ENCODE measurements around the gene ZFYVE1.
"Not testable (repeated sequence)": the region's sequence is repeated elsewhere in the genome, so short reads cannot be mapped to it uniquely, and the experiment has no call there.

Gene ZFYVE1

DNA sequence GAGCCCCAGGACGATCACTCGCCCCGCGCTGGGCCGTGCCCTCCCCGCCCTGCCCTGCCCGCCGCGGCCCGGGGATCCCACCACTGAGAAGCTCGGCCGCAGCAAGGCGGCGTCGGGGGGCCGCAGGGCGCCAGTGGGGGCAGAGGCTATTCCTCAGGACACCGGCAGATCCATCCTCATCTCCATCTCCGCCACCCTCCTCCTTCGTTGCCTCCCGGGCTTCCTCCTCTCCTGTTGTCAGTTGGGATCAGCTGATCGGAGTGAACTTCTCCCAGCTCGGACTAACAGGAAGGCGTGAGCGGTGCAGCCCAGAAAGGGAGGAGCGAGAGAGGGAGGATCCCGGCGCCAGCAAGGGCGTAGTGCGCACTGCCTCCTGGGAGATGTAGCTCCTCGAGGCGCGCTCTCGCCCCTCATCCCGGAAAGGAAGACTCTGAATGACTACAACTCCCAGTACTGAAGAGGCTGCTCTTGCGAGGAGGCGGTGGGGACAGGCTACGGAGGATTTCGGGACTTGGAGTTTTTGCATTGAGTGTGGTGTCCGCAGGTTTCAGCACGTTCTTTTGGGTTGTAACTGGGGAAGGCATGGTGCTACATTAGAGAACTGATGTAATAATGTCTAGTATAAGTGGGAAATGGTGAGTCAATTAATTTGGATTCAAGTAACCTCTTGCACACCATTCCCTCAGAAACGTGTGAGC, at the start of gene ZFYVE1:
Gene ZFYVE1, minus strand, starts transcription at position 262 of the 698 bp plus-strand sequence. CDS start 2,598 bp downstream, outside the sequence.
- DNase-seq (ENCODE audit: low read depth in 2 of 2): peak; percentile 80 to 92

DNA sequence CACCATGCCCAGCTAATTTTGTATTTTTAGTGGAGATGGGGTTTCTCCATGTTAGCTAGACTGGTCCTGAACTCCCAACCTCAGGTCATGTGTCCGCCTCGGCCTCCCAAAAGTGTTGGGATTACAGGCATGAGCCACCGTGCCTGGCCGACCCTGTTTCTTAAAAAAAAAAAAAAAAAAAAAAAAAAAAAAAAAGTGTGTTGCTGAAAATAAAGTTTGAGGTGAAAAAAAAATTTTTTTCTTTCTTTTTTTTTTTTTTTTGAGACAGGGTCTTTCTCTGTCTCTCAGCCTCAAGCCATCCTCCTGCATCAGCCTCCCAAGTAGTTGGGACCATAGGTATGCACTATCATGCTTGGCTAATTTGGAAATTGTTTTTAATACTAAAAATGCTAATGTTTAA, 42.7 kb upstream of the ZFYVE1 start:
- DNase-seq (ENCODE audit: low read depth in 2 of 2): no peak

DNA sequence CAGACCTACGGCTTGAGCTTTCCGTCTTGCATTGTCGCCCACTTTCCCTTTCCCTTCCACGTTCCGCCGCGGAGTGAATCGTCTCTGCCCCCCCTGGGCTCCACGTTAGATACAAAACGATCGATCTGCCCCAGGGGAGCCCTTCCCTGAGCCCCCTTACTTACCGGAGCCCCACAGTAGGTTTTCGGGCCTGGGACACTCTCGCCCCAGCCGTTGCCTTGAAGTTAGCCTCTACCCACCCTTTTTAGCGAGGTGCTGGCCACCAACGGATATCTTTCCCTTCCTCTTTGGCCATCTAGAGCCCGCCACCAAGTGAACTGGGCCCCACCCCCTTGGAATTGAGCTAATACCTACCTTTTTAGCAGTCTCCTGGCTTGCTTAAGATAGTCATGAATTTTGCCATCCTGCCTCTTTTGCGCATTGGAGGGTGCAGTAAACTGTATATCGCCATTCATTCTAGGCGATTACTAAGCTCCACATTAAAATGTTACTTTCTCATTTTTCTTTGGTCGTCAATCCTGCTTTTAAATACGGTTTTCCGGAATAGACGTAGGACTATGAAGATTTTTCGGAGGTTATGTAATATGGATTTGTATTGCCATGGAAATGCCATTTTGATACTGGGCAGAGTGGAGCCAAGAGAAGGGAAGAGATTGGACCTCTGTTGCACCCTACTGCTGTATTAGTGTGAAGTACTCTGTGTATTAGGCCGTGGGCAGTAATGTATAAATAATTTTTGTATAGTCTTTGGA, 32.2 kb upstream of the ZFYVE1 start:
- no peak for DNase-seq (ENCODE audit: low read depth in 2 of 2)

DNA sequence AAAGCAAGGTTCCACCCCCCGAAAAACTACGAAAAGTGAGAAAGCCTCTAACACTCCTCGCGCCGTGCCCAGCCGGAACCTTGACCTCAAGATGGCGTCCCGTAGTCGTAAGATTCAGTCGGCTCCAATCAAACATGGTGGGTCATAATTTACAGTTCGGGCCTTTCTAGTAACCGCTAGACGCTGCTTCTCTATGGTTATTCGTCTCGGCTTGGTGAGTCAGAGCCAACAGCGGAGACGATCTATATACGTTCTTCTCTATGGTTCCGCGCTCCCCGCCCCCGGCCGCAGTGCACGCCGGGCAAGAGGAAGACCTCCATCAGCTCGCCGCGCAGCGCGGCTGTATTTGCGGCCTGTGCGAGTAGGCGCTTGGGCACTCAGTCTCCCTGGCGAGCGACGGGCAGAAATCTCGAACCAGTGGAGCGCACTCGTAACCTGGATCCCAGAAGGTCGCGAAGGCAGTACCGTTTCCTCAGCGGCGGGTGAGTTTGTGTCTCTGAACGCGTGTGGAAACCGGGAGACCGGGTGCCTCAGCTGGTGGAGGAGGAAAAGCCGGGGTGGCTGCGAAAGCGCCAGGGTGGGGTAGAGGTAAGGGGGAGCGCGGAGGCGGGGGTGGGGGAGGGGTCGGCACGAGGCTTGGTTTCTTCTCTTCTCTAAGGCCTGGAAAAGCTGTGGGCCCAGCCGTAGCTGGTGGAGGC, 31.5 kb upstream of the ZFYVE1 start, which contains the start of gene RBM25:
Gene RBM25, plus strand, starts transcription at position 311 of the 698 bp plus-strand sequence. CDS start 13,108 bp downstream, outside the sequence.
- peak; percentile 89 to 93 for DNase-seq (ENCODE audit: low read depth in 2 of 2)

DNA sequence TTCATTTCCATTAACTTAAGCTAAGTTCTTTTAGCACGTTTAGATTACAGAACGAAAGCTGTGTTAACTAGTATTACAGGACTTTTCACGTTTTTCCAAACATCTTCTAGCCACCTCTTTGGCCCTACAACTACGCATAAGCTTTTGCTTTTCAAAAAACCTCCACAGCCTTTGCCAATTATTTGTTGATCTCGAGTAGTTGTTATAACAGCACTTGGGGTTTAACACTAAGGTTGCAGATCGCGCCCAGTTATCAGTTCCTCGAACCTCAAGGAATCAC, 31.0 kb upstream of the ZFYVE1 start:
- no peak for DNase-seq (ENCODE audit: low read depth in 2 of 2)

- DNase-seq (ENCODE audit: low read depth in 2 of 2): no peak
These were observed 28.3 kb upstream of the ZFYVE1 start for GRCh38 chr14:73055251-73055650.

DNA sequence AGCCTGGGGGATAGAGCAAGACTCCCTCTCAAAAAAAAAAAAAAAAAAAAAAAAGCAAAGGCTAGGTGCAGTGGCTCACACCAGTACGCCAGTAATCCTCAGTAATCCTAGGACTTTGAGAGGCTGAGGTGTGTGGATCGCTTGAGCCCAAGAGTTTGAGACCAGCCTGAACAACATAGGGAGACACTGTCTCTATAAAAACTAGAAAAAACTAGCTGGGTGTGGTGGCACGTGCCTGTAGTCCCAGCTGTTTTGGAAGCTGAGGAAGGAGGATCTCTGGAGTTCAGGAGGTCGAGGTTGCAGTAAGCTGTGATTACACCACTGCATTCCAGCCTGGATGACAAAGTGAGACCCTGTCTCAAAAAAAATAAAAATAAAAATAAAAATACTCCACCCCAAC, 22.5 kb upstream of the ZFYVE1 start:
- no peak for DNase-seq (ENCODE audit: low read depth in 2 of 2)

DNA sequence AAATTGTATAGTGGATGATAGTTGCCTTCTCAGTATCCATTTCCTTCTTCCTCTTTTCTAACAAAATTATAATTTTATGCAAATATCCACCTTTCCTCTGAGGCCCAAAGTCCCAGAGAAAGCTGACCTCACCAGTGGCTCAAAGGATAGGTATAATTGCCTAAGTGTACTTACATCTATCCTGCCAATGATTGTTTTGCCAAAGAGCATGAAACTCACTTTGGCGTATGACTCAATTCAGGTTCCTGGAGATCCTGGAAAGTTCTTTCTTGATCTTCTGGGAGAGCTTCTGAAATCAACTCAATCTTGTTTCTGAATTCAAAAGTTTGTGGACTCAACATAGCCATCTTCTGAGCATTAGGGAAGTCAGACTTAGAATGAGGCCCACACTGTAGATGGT, 20.9 kb upstream of the ZFYVE1 start:
- DNase-seq (ENCODE audit: low read depth in 2 of 2): no peak

GRCh38 chr14:73036706-73037450, 10.0 kb upstream of the ZFYVE1 start:
- not testable (repeated sequence) for DNase-seq (ENCODE audit: low read depth in 2 of 2)

DNA sequence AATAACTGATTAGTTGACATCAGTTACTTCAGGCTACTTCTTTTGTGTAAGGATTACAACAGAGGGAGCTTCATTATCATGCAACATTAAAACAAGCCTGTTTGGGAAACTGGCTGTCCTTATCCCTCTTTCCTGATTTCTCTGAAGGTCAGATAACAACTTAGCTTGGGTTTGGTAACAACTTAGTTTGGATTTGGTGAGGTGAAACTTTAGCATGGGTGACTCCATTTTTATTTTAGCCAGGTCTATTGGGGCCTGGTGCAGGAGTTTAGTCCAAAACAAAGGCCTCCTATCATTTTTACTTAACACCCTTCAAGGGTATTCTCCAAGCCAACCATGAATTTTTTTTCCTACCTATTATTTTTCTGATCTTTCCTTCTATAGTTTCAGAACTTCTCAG, 1.1 kb upstream of the ZFYVE1 start:
- DNase-seq (ENCODE audit: low read depth in 2 of 2): no peak

DNA sequence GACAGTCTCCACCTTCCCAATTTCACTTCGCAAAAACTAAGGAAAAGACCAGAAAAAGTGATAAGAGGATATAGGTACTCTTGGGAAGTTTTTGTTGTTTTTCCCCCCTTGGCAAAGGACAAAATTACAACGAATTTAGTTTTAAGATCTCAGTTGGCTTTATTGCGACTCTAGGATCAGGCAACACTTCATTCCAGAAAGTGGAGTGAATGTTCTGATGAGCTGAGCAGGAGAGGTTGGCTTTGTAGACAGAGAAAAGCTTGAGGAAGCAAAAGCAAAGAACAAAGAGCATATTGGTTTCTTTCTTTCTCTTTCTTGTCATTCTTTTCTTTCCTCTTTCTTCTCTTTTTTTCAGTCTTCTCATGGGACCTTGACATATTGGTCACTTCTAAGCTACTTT, 640 bp upstream of the ZFYVE1 start:
- no peak for DNase-seq (ENCODE audit: low read depth in 2 of 2)

- no peak for DNase-seq (ENCODE audit: low read depth in 2 of 2)
These were observed 562 bp downstream of the ZFYVE1 start for GRCh38 chr14:73026243-73026844.

DNA sequence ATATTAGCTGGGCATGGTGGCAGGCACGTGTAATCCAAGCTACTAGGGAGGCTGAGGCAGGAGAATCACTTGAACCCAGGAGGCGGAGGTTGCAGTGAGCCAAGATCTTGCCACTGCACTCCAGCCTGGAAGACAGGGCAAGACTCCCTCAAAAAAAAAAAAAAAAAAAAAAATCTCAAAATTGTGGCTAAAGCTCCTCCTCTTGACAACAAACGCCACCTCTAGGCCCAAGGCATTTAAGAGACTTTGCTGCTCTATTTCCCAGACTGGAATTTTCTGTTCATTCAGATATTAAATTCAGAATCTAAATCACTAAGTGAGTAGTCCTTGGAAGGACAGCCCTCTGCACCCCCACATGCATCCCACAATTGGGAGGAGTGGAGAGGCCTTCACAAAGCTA, 1.4 kb downstream of the ZFYVE1 start:
- DNase-seq (ENCODE audit: low read depth in 2 of 2): no peak

GRCh38 chr14:73022051-73022450, 4.9 kb downstream of the ZFYVE1 start:
- DNase-seq (ENCODE audit: low read depth in 2 of 2): no peak

DNA sequence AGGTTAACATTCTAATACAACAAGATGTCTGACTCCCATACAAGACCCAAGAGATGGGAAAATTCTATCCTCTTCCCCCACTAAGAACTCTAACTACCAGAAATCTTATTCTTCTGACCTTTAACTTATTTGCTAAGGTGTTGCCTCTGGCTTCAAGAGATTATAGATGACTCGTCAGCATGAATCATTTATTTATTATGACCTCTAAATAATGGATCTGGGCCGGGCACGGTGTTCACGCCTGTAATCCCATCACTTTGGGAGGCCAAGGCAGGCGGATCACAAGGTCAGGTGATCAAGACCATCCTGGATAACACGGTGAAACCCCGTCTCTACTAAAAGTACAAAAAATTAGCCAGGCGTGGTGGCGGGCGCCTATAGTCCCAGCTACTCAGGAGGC, 10.9 kb downstream of the ZFYVE1 start:
- not testable (repeated sequence) for DNase-seq (ENCODE audit: low read depth in 2 of 2)

DNA sequence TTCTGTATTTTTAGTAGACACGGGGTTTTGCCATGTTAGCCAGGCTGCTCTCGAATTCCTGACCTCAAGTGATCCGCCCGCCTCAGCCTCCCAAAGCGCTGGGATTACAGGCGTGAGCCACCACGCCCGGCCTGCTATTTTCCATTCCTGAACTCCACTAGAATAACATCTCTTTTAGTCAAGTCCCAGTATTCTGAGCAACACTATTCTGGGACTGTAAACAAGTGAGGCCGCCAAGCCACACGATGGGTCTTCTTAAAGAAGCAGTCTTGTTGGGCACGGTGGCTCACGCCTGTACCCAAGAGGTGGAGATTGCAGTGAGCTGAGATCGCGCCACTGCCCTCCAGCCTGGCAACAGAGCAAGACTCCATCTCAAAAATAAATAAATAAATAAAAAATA, 11.4 kb downstream of the ZFYVE1 start:
- DNase-seq (ENCODE audit: low read depth in 2 of 2): not testable (repeated sequence)

GRCh38 chr14:73014105-73014504, 12.8 kb downstream of the ZFYVE1 start:
- no peak for DNase-seq (ENCODE audit: low read depth in 2 of 2)

DNA sequence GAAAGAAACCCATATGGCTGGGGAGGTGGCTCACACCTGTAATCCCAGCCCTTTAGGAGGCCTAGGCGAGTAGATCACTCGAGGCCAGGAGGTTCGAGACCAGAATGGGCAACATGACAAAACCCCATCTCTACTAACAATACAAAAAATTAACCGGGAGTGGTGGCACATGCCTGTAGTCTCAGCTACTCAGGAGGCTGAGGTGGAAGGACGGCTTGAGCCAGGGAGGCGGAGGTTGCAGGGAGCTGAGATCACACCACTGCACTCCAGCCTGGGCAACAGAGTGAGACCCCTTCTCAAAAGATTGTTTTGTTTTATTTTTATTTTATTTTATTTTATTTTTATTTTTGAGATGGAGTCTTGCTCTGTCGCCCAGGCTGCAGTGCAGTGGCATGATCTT, 15.7 kb downstream of the ZFYVE1 start:
- DNase-seq (ENCODE audit: low read depth in 2 of 2): not testable (repeated sequence)

DNA sequence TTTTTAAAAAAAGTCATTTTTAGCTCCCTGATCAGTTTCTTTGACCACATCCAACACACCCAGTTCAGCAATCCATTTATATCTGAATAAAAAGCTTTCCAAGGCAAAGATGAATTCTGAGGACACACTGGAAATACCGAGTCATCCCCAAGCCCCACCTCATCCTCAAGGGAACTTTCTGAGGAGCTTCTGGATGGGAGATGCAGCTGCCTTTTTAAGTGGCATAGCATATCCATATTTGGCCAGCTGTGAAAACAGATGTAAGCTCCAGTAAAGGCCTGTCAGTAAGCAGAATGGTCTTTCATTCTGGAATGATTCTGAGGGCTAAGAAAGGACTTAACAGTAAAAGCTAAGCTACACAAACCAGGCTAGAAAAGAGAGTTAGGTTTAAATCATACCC, 18.4 kb downstream of the ZFYVE1 start:
- no peak for DNase-seq (ENCODE audit: low read depth in 2 of 2)

DNA sequence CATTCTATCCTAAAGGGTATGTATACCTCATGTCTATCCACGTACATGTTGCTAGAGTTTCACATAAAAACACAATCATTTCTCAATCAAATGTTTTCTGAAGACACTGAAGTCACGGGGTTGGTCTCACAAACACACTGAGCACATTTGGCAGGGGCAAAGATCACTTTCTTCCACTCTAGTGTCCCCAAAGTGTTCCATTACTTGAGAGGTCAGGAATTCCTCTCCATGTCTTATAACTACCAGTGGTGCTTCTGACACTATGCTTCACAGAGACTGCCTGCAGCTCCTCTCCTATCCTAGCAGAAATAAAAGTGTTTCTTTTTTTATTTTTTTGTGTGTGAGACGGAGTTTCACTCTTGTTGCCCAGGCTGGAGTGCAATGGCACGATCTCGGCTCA, 19.1 kb downstream of the ZFYVE1 start:
- no peak for DNase-seq (ENCODE audit: low read depth in 2 of 2)

DNA sequence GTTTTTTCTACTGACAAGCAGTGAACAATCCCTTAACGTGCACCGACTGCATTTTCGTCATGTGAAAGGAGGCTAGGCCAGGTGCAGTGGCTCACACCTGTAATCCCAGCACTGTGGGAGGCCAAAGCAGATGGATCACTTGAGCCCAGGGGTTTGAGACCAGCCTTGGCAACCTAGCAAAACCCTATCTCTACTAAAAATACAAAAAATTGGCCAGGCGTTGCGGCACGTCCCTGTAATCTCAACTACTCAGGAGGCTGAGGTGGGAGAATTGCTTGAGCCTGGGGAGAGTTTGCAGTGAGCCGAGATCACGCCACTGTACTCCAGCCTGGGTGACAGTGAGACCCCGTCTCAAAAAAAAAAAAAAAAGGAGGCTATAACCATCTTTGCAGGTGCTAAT, 22.3 kb downstream of the ZFYVE1 start:
- not testable (repeated sequence) for DNase-seq (ENCODE audit: low read depth in 2 of 2)

DNA sequence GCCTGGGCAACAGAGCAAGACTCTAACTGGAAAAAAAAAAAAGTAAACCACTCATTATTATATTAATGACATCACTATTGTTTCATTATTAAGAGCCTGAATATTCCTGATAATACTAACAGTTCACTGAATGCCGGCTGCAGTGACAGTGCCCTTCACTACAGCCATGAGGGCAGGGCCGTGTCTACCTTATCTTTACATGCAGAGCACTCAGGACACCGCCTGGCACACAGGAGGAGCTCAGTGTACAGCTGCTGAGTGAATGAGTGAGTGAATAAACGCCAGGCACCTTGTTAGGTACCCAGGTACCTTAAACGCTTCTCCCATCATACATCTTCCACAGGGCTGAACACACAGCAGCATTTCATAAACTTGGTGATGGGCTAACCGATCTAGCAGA, 23.2 kb downstream of the ZFYVE1 start:
- DNase-seq (ENCODE audit: low read depth in 2 of 2): no peak

Data from stimulated activated CD4-positive, alpha-beta T cell treated with anti-CD3 and anti-CD28 coated beads, Interleukin-4, amount 100 ng/mL, for 48 hours (primary cell).